GM12865 (cell line): ENCODE measurements around the gene TCF7L2.

Experiments used
- DNase-seq: peaks from one replicate; pipeline ENCODE4 v3.0.0; 2010; ENCODE audit warnings: low read depth
- H3K4me3 ChIP-seq: 2 replicates; pipeline ENCODE4 v1.5.1; 2011; ENCODE audit warnings: mild to moderate bottlenecking, low read depth, low read length, control low read depth
- CTCF ChIP-seq: IDR thresholded peaks from 2 replicates; pipeline ENCODE4 v1.5.1; 2011; ENCODE audit warnings: low read length, control low read depth, low read depth, inconsistent platforms; ENCODE audit not compliant: insufficient read depth; ENCODE audit errors: missing control alignments

TCF7L2 gene

GRCh38 chr10:112938808-112939482, 11.1 kb upstream of the TCF7L2 start:
- no peak overlapping the region for H3K4me3 ChIP-seq
- no peak for TF ChIP-seq CTCF

GRCh38 chr10:112945811-112946210, 4.2 kb upstream of the TCF7L2 start:
- no peak overlapping the region for H3K4me3 ChIP-seq
- DNase-seq, result no peak
- no peak for TF ChIP-seq CTCF

More at GRCh38 chr10:112938808-112939482, 11.1 kb upstream of the TCF7L2 start:
- DNase-seq, result no peak

GRCh38 chr10:112946649-112947048, 3.4 kb upstream of the TCF7L2 start:
- H3K4me3 ChIP-seq, result no peak overlapping the region
- no peak for DNase-seq
- TF ChIP-seq CTCF, result no peak

GRCh38 chr10:112948196-112948595, 1.9 kb upstream of the TCF7L2 start:
- H3K4me3 ChIP-seq, result no peak overlapping the region
- no peak for TF ChIP-seq CTCF
- no peak for DNase-seq

- peak; percentile 30 for DNase-seq
- H3K4me3 ChIP-seq, result no peak overlapping the region
- no peak for TF ChIP-seq CTCF
These were observed 764 bp upstream of the TCF7L2 start for GRCh38 chr10:112949143-112949823.

- peak; percentile 9 for DNase-seq
- H3K4me3 ChIP-seq, result peak overlapping the region; percentile 50
- no peak for TF ChIP-seq CTCF
These were observed 789 bp downstream of the TCF7L2 start for GRCh38 chr10:112950714-112951358.
